Breast epithelium (tissue), 4 donors: Measurements from ENCODE around the gene MC1R. TPM values are rescaled to one million over a fixed set of nuclear protein-coding genes. Genes with fewer than 3 reads are reported as not detected.
"Not testable (repeated sequence)": the region's sequence is repeated elsewhere in the genome, so short reads cannot be mapped to it uniquely, and the experiment has no call there.

ENCODE experiments used
- DNase-seq, 2 donors: peaks; one replicate each; pipeline ENCODE4 v3.0.0-alpha.2; 2019; ENCODE audit warnings: low spot score in 2 of 2
- H3K27ac ChIP-seq, 2 donors: fragments of 200-600 bp; sonication (generic) in 1 of 2; one replicate each; pipeline ENCODE4 v1.5.1; 2016 to 2019; ENCODE audit warnings: mild to moderate bottlenecking in 1 of 2
- H3K27me3 ChIP-seq, 2 donors: fragments of 200-600 bp; sonication (generic) in 1 of 2; one replicate each; pipeline versions ENCODE4 v1.5.1 to v1.6.0; 2017 to 2019; ENCODE audit warnings: control low read depth in 1 of 2, mild to moderate bottlenecking in 1 of 2
- H3K36me3 ChIP-seq: fragments of 200-600 bp; one replicate; pipeline ENCODE4 v1.5.1; 2019
- H3K4me1 ChIP-seq, 2 donors: fragments of 200-600 bp; sonication (generic); one replicate each; pipeline ENCODE4 v1.5.1; 2016 to 2019; ENCODE audit warnings: control low read depth in 1 of 2
- H3K4me3 ChIP-seq, 3 donors: fragments of 200-600 bp; sonication (generic); 1 replicate in 2 of 3; 2 replicates in 1 of 3; pipeline ENCODE4 v1.5.1; 2016 to 2019; ENCODE audit warnings: mild to moderate bottlenecking in 3 of 3, moderate library complexity in 2 of 3
- H3K9me3 ChIP-seq, 2 donors: fragments of 200-600 bp; sonication (generic) in 1 of 2; one replicate each; pipeline ENCODE4 v1.5.1; 2016 to 2019; ENCODE audit warnings: control low read depth in 1 of 2
- CTCF ChIP-seq, 3 donors: fragments of 450-650 bp; IDR thresholded peaks; one replicate each; pipeline ENCODE4 v1.5.1; 2016 to 2017; ENCODE audit warnings: antibody characterized with exemption in 3 of 3, mild to moderate bottlenecking in 3 of 3, moderate library complexity in 3 of 3
- POLR2A ChIP-seq: fragments of 450-650 bp; IDR thresholded peaks from one replicate; pipeline ENCODE4 v1.6.1; 2016; ENCODE audit warnings: antibody characterized with exemption, mild to moderate bottlenecking, moderate library complexity
- POLR2AphosphoS5 ChIP-seq, 3 donors: sonication (generic); formaldehyde crosslinking; IDR thresholded peaks; one replicate each; pipeline ENCODE4 v1.6.1; 2017; ENCODE audit warnings: antibody characterized with exemption in 3 of 3
- intact Hi-C: fragments of 100-400 bp; cut with DNase I; formaldehyde crosslinking; loops from one replicate; pipeline ENCODE4 v1.15.1; 2023; ENCODE audit warnings: low total_unique reads
- total RNA-seq, 3 donors: library from RNA; depleted of rRNA; stranded (reverse); fragments of >200 nt; gene quantifications; one replicate each; pipeline ENCODE4 v1.1.0, GENCODE V29; 2016

MC1R gene
- total RNA-seq, 3 donors from 2014 or later = 3.7 to 7.2 (median 3.8) TPM

- intact Hi-C loops = no loop called here
- H3K36me3 ChIP-seq = no peaks in the 10 kb centered on the region
- H3K27me3 ChIP-seq = no peaks in the 10 kb centered on the region
- no peak overlapping the region for H3K27ac ChIP-seq
- H3K4me1 ChIP-seq = no peaks in the 10 kb centered on the region
- DNase-seq = no peak
- H3K9me3 ChIP-seq = no peaks in the 10 kb centered on the region
- no peak overlapping the region for H3K4me3 ChIP-seq
- no peak for TF ChIP-seq CTCF (IDR thresholded peaks at IDR 0.05)
- TF ChIP-seq POLR2AphosphoS5 (IDR thresholded peaks at IDR 0.05) = no peak
- TF ChIP-seq POLR2A = no peak
These were observed 16.2 kb downstream of the MC1R start for GRCh38 chr16:89934611-89935553.

DNA sequence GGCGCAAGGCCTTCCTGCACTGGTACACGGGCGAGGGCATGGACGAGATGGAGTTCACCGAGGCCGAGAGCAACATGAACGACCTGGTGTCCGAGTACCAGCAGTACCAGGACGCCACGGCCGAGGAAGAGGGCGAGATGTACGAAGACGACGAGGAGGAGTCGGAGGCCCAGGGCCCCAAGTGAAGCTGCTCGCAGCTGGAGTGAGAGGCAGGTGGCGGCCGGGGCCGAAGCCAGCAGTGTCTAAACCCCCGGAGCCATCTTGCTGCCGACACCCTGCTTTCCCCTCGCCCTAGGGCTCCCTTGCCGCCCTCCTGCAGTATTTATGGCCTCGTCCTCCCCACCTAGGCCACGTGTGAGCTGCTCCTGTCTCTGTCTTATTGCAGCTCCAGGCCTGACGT is 17.0 kb downstream of the MC1R start:
- H3K27ac ChIP-seq, H3K27me3 ChIP-seq, DNase-seq, H3K4me3 ChIP-seq, H3K36me3 ChIP-seq, H3K4me1 ChIP-seq, intact Hi-C loops, H3K9me3 ChIP-seq: not testable (repeated sequence)

GRCh38 chr16:89936034-89936433 is 17.4 kb downstream of the MC1R start:
- Histone ChIP-seq H3K27ac (no peak overlapping the region), H3K4me1 (no peaks in the 10 kb centered on the region)
- intact Hi-C loops = no loop called here

GRCh38 chr16:89936508-89936907 is 17.8 kb downstream of the MC1R start:
- H3K36me3 ChIP-seq = no peaks in the 10 kb centered on the region
- no peak overlapping the region for H3K4me3 ChIP-seq
- no peak overlapping the region for H3K27ac ChIP-seq
- no peak for TF ChIP-seq CTCF (IDR thresholded peaks at IDR 0.05)
- no peak for TF ChIP-seq POLR2AphosphoS5 (IDR thresholded peaks at IDR 0.05)
- no peak for TF ChIP-seq POLR2A
- no peaks in the 10 kb centered on the region for H3K4me1 ChIP-seq
- DNase-seq = no peak
- intact Hi-C loops = no loop called here
- no peaks in the 10 kb centered on the region for H3K27me3 ChIP-seq
- no peaks in the 10 kb centered on the region for H3K9me3 ChIP-seq

More at GRCh38 chr16:89936034-89936433, 17.4 kb downstream of the MC1R start:
- Histone ChIP-seq H3K27me3 (no peaks in the 10 kb centered on the region), H3K9me3 (no peaks in the 10 kb centered on the region), H3K4me3 (no peak overlapping the region), H3K36me3 (no peaks in the 10 kb centered on the region)
- TF ChIP-seq CTCF (IDR thresholded peaks at IDR 0.05) (no peak), POLR2AphosphoS5 (IDR thresholded peaks at IDR 0.05) (no peak), POLR2A (no peak)
- no peak for DNase-seq

- Histone ChIP-seq H3K27me3 (no peaks in the 10 kb centered on the region), H3K36me3 (no peaks in the 10 kb centered on the region), H3K4me3 (no peak overlapping the region), H3K4me1 (no peaks in the 10 kb centered on the region), H3K9me3 (no peaks in the 10 kb centered on the region), H3K27ac (no peak overlapping the region)
- DNase-seq = no peak
- TF ChIP-seq CTCF (IDR thresholded peaks at IDR 0.05) (no peak), POLR2AphosphoS5 (IDR thresholded peaks at IDR 0.05) (no peak), POLR2A (no peak)
- intact Hi-C loops = no loop called here
These were observed 18.3 kb downstream of the MC1R start for GRCh38 chr16:89936981-89937380.
